K562 (cell line): ENCODE results near the gene TBC1D16. TPM values are rescaled to one million over a fixed set of nuclear protein-coding genes. Genes with fewer than 3 reads are reported as not detected.

ENCODE experiments used
- ATAC-seq: fragments of 200-7000 bp; cut with Tn5 transposase; 3 replicates; pipeline ENCODE4 v1.9.1; 2020; ENCODE audit warnings: moderate library complexity
- BruUV-seq: library from RNA; stranded (reverse); fragments of 400-500 nt; replicated peaks from 2 replicates; lab custom pipeline; 2021; lab: Mats Ljungman, UMichigan
- CTCF ChIA-PET: fragments of 300-600 bp; formaldehyde crosslinking; extraction: SDS; loops from one replicate; lab custom pipeline; 2021; ENCODE audit warnings: low intra/inter-chr PET ratio; lab: Yijun Ruan, JAX
- POLR2A ChIA-PET: fragments of 300-600, 350-650 bp; sonication (Branson Sonifier 250); formaldehyde crosslinking; extraction: SDS; loops from one replicate; lab custom pipeline; 2021; ENCODE audit warnings: antibody characterized with exemption, inconsistent platforms; lab: Yijun Ruan, JAX
- DNase-seq, 4 experiments: peaks; one replicate each; pipeline versions ENCODE4 v3.0.0 to v3.0.0-alpha.2; 2011 to 2018; ENCODE audit warnings: low spot score in 3 of 4, mixed read lengths in 3 of 4; ENCODE audit errors: extremely low read depth in 1 of 4
- FAIRE-seq: peaks from 2 replicates; lab custom pipeline; 2011; peaks lifted over from hg19 to GRCh38; lab: Jason Lieb, UNC
- H2AFZ ChIP-seq: 2 replicates; pipeline ENCODE4 v1.6.0; 2011; ENCODE audit warnings: low read depth, low read length, control low read depth, inconsistent platforms
- H3K27ac ChIP-seq: fragments of 200-600 bp; 3 replicates; pipeline ENCODE4 v1.8.0; 2011; ENCODE audit warnings: low read depth, mild to moderate bottlenecking, control low read depth, inconsistent platforms, low read length, moderate library complexity, mixed read lengths; ENCODE audit errors: extremely low read depth
- H3K27me3 ChIP-seq, 2 experiments: fragments of 300-600 bp in 1 of 2; 2 replicates in 1 of 2; 3 replicates in 1 of 2; pipeline versions ENCODE4 v1.6.0 to v1.8.0; 2011; ENCODE audit warnings: inconsistent platforms in 2 of 2, low read length in 2 of 2, mild to moderate bottlenecking in 1 of 2, mixed read lengths in 1 of 2, moderate library complexity in 1 of 2; ENCODE audit not compliant: control insufficient read depth in 2 of 2, insufficient read depth in 2 of 2
- H3K36me3 ChIP-seq: fragments of 300-600 bp; 3 replicates; pipeline ENCODE4 v1.8.0; 2011; ENCODE audit warnings: mild to moderate bottlenecking, low read length, inconsistent platforms; ENCODE audit not compliant: control insufficient read depth, insufficient read depth
- H3K4me1 ChIP-seq, 2 experiments: fragments of 200-600 bp in 1 of 2; replicated peaks in 1 of 2; 2 replicates in 1 of 2; 3 replicates in 1 of 2; pipeline versions ENCODE4 v1.5.1 to v1.8.0; 2011; ENCODE audit warnings: inconsistent platforms in 2 of 2, low read length in 2 of 2, mild to moderate bottlenecking in 1 of 2, mixed read lengths in 1 of 2, moderate library complexity in 1 of 2; ENCODE audit not compliant: control insufficient read depth in 2 of 2, insufficient read depth in 2 of 2
- H3K4me2 ChIP-seq: 2 replicates; pipeline ENCODE4 v1.6.1; 2011; ENCODE audit warnings: low read length, control low read depth, inconsistent platforms, mixed read lengths; ENCODE audit not compliant: insufficient read depth
- H3K4me3 ChIP-seq: fragments of 200-600 bp; sonication (generic), shearing (Covaris generic); 2 replicates; pipeline ENCODE4 v1.5.1; 2016; ENCODE audit warnings: control low read depth, inconsistent platforms
- H3K79me2 ChIP-seq: fragments of 200-600 bp; 3 replicates; pipeline ENCODE4 v1.8.0; 2011; ENCODE audit warnings: low read length, inconsistent platforms; ENCODE audit not compliant: control insufficient read depth, insufficient read depth
- H3K9ac ChIP-seq, 2 experiments: 2 replicates each; pipeline versions ENCODE4 v1.6.0 to v1.6.1; 2011; ENCODE audit warnings: low read depth in 2 of 2, low read length in 2 of 2, control low read depth in 1 of 2, inconsistent platforms in 1 of 2, mild to moderate bottlenecking in 1 of 2, mixed read lengths in 1 of 2; ENCODE audit not compliant: insufficient read depth in 1 of 2
- H3K9me1 ChIP-seq: one replicate; pipeline ENCODE4 v1.6.0; 2011; ENCODE audit warnings: inconsistent platforms, mild to moderate bottlenecking, low read length, moderate library complexity; ENCODE audit not compliant: control insufficient read depth, insufficient read depth
- H3K9me3 ChIP-seq: replicated peaks from 2 replicates; pipeline ENCODE4 v1.5.1; 2011; ENCODE audit warnings: low read depth, low read length, inconsistent platforms; ENCODE audit not compliant: control insufficient read depth, insufficient read depth
- H4K20me1 ChIP-seq: replicated peaks from 2 replicates; pipeline ENCODE4 v1.6.1; 2011; ENCODE audit warnings: low read length, inconsistent platforms, mixed read lengths; ENCODE audit not compliant: control insufficient read depth, insufficient read depth
- CTBP1 ChIP-seq: fragments of 450-650 bp; IDR thresholded peaks from 2 replicates; pipeline ENCODE4 v1.6.1; 2016; ENCODE audit warnings: borderline replicate concordance
- DNMT1 ChIP-seq: fragments of 450-650 bp; IDR thresholded peaks from 2 replicates; pipeline ENCODE4 v1.6.1; 2016; ENCODE audit warnings: antibody characterized with exemption, mild to moderate bottlenecking
- ETV1 ChIP-seq: fragments of 450-650 bp; conservative IDR thresholded peaks from 2 replicates; pipeline ENCODE4 v1.6.1; 2016; ENCODE audit warnings: missing genetic modification characterization, control low read depth, low read depth, missing compliant biosample characterization
- FOXP4 ChIP-seq: sonication (generic); formaldehyde crosslinking; IDR thresholded peaks from 2 replicates; pipeline ENCODE4 v1.8.0; 2022; ENCODE audit warnings: mild to moderate bottlenecking, missing genetic modification reagents, borderline replicate concordance
- MXI1 ChIP-seq: IDR thresholded peaks from 2 replicates; pipeline ENCODE4 v1.6.1; 2011; ENCODE audit warnings: low read depth, mild to moderate bottlenecking, improper control_type of control experiment, low read length
- MYNN ChIP-seq, 2 experiments: sonication (generic); formaldehyde crosslinking in 1 of 2; IDR thresholded peaks; 2 replicates each; pipeline versions ENCODE4 v1.5.0 to v1.6.1; 2016 to 2020; ENCODE audit warnings: antibody characterized with exemption in 1 of 2, missing genetic modification reagents in 1 of 2
- OTX1 ChIP-seq: fragments of 450-650 bp; formaldehyde crosslinking; IDR thresholded peaks from 2 replicates; pipeline ENCODE4 v1.4.0; 2022; ENCODE audit warnings: mild to moderate bottlenecking
- RFX5 ChIP-seq: IDR thresholded peaks from 2 replicates; pipeline ENCODE4 v1.6.1; 2011; ENCODE audit warnings: low read depth, mild to moderate bottlenecking, improper control_type of control experiment, low read length
- RNF2 ChIP-seq: sonication (generic); IDR thresholded peaks from 2 replicates; pipeline ENCODE4 v1.6.1; 2016
- SRF ChIP-seq, 2 experiments: fragments of 250-450, 450-650 bp in 1 of 2; sonication (Bioruptor Pico) in 1 of 2; sonication (generic) in 1 of 2; formaldehyde crosslinking; IDR thresholded peaks; 2 replicates each; pipeline versions ENCODE4 v1.5.0 to v1.5.1; 2020 to 2022; ENCODE audit warnings: mild to moderate bottlenecking in 1 of 2, missing genetic modification reagents in 1 of 2
- TARDBP ChIP-seq: fragments of 450-650 bp; IDR thresholded peaks from 2 replicates; pipeline ENCODE4 v1.6.1; 2016
- THAP12 ChIP-seq: fragments of 250-450 bp; sonication (Bioruptor Pico); IDR thresholded peaks from 2 replicates; pipeline ENCODE4 v1.9.0; 2021; ENCODE audit warnings: mild to moderate bottlenecking, inconsistent platforms
- ZKSCAN8 ChIP-seq: fragments of 200-800 bp; sonication (Bioruptor generic); IDR thresholded peaks from 2 replicates; pipeline ENCODE4 v1.6.1; 2016; ENCODE audit warnings: missing genetic modification characterization, missing compliant biosample characterization
- ZNF12 ChIP-seq: sonication (generic); formaldehyde crosslinking; IDR thresholded peaks from 2 replicates; pipeline ENCODE4 v1.4.0; 2020; ENCODE audit warnings: mild to moderate bottlenecking, missing genetic modification reagents
- ZNF398 ChIP-seq: fragments of 250-450 bp; sonication (Bioruptor Pico); IDR thresholded peaks from 2 replicates; pipeline ENCODE4 v1.8.0; 2021; ENCODE audit warnings: moderate library complexity, mild to moderate bottlenecking, inconsistent platforms
- WGBS: fragments of 100-300 bp; shearing (Covaris generic); methylation state at CpG from one replicate; pipeline ENCODE4 v1.1.6; 2016; ENCODE audit warnings: low coverage, mixed read lengths; ENCODE audit not compliant: insufficient coverage; ENCODE audit errors: missing lambda C conversion rate; 5-methylcytosine and 5-hydroxymethylcytosine counted together
- in situ Hi-C: fragments of 300-500 bp; cut with MboI; formaldehyde crosslinking; loops from 4 replicates; pipeline ENCODE4 v1.15.0; 2018; ENCODE audit warnings: inconsistent platforms, mixed read lengths
- intact Hi-C: fragments of 100-400 bp; cut with micrococcal nuclease; formaldehyde crosslinking; loops from 2 replicates; pipeline ENCODE4 v1.14.2; 2022
- polyA plus RNA-seq, 8 experiments: library from polyadenylated mRNA; depleted of rRNA in 4 of 8; stranded (reverse) in 5 of 8; unstranded in 3 of 8; fragments of >200 nt; fragmentation: Nextera tagmentation in 2 of 8; fragmentation: Illumina TruSeq in 1 of 8; extraction: Ambion mirVana in 2 of 8; extraction: Trizol in 1 of 8; gene quantifications; 2 replicates each; pipeline versions ENCODE4 v1.2.1 to v1.2.3, GENCODE V29; 2011 to 2014; ENCODE audit warnings: inconsistent platforms in 1 of 8, missing spikeins in 1 of 8
- total RNA-seq, 7 experiments: library from RNA; depleted of rRNA in 6 of 7; stranded (reverse); fragments of >200 nt in 6 of 7; fragmentation: Illumina TruSeq in 2 of 7; extraction: Trizol in 2 of 7; gene quantifications; 2 replicates each; pipeline versions ENCODE4 v1.2.1 to v1.2.3, GENCODE V29; 2011 to 2021; ENCODE audit warnings: low replicate concordance in 1 of 7

Gene TBC1D16
- total and polyA plus RNA-seq, 9 of the 15 experiments (the other 6 are each of a cell fraction or from before 2014, with no cell fraction given) = 0.01 to 0.20 (median 0.03) TPM; not detected in 1

- 4% methylated on average over 25 of the region's 25 CpGs for WGBS
- no peak overlapping the region for H3K4me2 ChIP-seq
- FAIRE-seq = no peak
- no peak overlapping the region for H3K9ac ChIP-seq
- in situ Hi-C loops = no loop called here
- H4K20me1 ChIP-seq = peaks cover 5% of the 10 kb centered on the region
- H3K9me1 ChIP-seq = no peaks in the 10 kb centered on the region
- peaks cover 0 to 7% of the 10 kb centered on the region in 2 experiments; a peak in 2 of 5 replicates for H3K4me1 ChIP-seq
- no peak overlapping the region for H3K4me3 ChIP-seq
- intact Hi-C loops = no loop called here
- no peak for ATAC-seq
- BruUV-seq = no TSS peak
- H3K36me3 ChIP-seq = no peaks in the 10 kb centered on the region
- H2AFZ ChIP-seq = no peak overlapping the region
- no peaks in the 10 kb centered on the region for H3K79me2 ChIP-seq
- POLR2A ChIA-PET = interaction anchor here (0.7 kb wide), 1 partner anchor 112 kb away, joined by 3 read pairs; no protein-coding TSS in a partner anchor
- CTCF ChIA-PET = interaction anchor here (0.6 kb wide), 1 partner anchor 102 kb away, joined by 3 read pairs; no protein-coding TSS in a partner anchor
- no peaks in the 10 kb centered on the region for H3K9me3 ChIP-seq
- H3K27ac ChIP-seq = no peak overlapping the region
- DNase-seq = no peak
- peaks cover 63 to 82% of the 10 kb centered on the region in 2 experiments for H3K27me3 ChIP-seq
- TF ChIP-seq ZNF12 (no peak), THAP12 (CRISPR knock-in tag) (no peak), ZKSCAN8 (no peak), DNMT1 (no peak), ZNF398 (no peak), SRF (CRISPR knock-in tag; IDR thresholded peaks at IDR 0.05) (no peak), TARDBP (no peak), OTX1 (no peak), RNF2 (no peak), FOXP4 (CRISPR knock-in tag) (no peak), MXI1 (no peak), MYNN (IDR thresholded peaks at IDR 0.05) (no peak), MYNN (CRISPR knock-in tag; IDR thresholded peaks at IDR 0.05) (no peak), CTBP1 (no peak), ETV1 (tag) (no peak), RFX5 (no peak)
Observed at GRCh38 chr17:80030730-80031410, 4.8 kb downstream of the TBC1D16 start.
